Measurements from ENCODE around the gene CCDC92B. TPM values are rescaled to one million over a fixed set of nuclear protein-coding genes. Genes with fewer than 3 reads are reported as not detected.

CCDC92B gene
- total RNA-seq, 1 experiment from 2014 or later, result 15.2 TPM

DNA sequence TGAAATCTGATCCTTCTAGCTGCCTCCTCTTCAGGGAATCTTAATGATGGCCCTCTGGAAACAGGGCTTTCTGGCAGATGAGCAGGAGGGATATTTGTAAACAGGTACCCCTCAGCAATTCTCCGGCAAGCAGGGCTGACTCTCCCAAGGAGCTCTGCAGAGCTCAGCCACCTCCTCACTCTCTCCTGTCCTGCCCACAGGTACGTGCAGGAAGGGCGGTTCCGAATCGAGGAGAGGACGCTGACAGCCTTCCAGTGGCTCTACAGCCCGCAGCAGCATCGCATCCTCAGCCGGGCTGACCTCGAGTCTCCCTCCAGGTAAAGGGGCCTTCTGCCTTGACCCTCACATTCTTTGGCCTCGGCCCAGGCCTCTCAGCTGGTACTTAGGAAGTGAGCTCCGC, 20.7 kb upstream of the CCDC92B start:
- Mint-ChIP-seq H3K4me3 (no peak overlapping the region), H3K27ac (no peak overlapping the region), H3K36me3 (no peaks in the 10 kb centered on the region), H3K4me1 (0 out of 2 replicates have a peak, but pooled peaks cover 5% of the 10 kb centered on the region), H3K9me3 (no peaks in the 10 kb centered on the region), H3K27me3 (ENCODE audit: low read depth) (peaks cover 10% of the 10 kb centered on the region)
- ATAC-seq (peak; percentile 60), DNase-seq (ENCODE audit: low spot score) (no peak)
- TF ChIP-seq, protein P1, sequence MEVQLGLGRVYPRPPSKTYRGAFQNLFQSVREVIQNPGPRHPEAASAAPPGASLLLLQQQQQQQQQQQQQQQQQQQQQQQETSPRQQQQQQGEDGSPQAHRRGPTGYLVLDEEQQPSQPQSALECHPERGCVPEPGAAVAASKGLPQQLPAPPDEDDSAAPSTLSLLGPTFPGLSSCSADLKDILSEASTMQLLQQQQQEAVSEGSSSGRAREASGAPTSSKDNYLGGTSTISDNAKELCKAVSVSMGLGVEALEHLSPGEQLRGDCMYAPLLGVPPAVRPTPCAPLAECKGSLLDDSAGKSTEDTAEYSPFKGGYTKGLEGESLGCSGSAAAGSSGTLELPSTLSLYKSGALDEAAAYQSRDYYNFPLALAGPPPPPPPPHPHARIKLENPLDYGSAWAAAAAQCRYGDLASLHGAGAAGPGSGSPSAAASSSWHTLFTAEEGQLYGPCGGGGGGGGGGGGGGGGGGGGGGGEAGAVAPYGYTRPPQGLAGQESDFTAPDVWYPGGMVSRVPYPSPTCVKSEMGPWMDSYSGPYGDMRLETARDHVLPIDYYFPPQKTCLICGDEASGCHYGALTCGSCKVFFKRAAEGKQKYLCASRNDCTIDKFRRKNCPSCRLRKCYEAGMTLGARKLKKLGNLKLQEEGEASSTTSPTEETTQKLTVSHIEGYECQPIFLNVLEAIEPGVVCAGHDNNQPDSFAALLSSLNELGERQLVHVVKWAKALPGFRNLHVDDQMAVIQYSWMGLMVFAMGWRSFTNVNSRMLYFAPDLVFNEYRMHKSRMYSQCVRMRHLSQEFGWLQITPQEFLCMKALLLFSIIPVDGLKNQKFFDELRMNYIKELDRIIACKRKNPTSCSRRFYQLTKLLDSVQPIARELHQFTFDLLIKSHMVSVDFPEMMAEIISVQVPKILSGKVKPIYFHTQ (CRISPR knock-in tag; IDR thresholded peaks at IDR 0.05), result no peak
- CTCF ChIA-PET, result interaction anchor here (2.4 kb wide), 1 partner anchor 14 kb away, joined by 6 read pairs; no protein-coding TSS in a partner anchor
- POLR2A ChIA-PET, result no interaction called here

DNA sequence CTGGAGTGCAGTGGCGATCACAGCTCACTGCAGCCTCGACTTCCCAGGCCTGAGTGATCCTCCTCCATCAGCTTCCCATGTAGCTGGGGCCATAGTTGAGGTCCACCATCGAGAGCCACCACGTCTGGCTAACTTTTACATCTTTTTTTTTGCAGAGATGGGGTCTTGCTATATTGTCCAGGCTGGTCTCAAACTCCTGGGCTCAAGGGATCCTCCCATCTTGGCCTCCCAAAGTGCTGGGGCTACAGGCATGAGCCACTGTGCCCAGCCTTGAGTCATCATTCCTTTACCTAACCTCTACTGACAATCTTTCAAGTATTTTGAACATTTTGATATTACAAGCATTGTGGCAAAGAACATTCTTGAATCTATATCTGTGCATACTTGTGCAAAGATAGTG, 9.4 kb upstream of the CCDC92B start:
- ATAC-seq (no peak), DNase-seq (ENCODE audit: low spot score) (no peak)
- Mint-ChIP-seq H3K27me3 (ENCODE audit: low read depth) (peaks cover 30% of the 10 kb centered on the region), H3K4me1 (peaks cover 8% of the 10 kb centered on the region), H3K36me3 (no peaks in the 10 kb centered on the region), H3K9me3 (no peaks in the 10 kb centered on the region), H3K27ac (no peak overlapping the region), H3K4me3 (no peak overlapping the region)
- ChIA-PET CTCF (interaction anchor here (1.2 kb wide), 1 partner anchor 18 kb away, joined by 4 read pairs; no protein-coding TSS in a partner anchor), POLR2A (interaction anchor here (0.9 kb wide), 1 partner anchor 37 kb away, joined by 3 read pairs; no protein-coding TSS in a partner anchor)
- TF ChIP-seq ZNF121 (CRISPR knock-in tag; IDR thresholded peaks at IDR 0.05), result peak; percentile 88
- TF ChIP-seq, protein P2, sequence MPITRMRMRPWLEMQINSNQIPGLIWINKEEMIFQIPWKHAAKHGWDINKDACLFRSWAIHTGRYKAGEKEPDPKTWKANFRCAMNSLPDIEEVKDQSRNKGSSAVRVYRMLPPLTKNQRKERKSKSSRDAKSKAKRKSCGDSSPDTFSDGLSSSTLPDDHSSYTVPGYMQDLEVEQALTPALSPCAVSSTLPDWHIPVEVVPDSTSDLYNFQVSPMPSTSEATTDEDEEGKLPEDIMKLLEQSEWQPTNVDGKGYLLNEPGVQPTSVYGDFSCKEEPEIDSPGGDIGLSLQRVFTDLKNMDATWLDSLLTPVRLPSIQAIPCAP (CRISPR knock-in tag; IDR thresholded peaks at IDR 0.05), result no peak

DNA sequence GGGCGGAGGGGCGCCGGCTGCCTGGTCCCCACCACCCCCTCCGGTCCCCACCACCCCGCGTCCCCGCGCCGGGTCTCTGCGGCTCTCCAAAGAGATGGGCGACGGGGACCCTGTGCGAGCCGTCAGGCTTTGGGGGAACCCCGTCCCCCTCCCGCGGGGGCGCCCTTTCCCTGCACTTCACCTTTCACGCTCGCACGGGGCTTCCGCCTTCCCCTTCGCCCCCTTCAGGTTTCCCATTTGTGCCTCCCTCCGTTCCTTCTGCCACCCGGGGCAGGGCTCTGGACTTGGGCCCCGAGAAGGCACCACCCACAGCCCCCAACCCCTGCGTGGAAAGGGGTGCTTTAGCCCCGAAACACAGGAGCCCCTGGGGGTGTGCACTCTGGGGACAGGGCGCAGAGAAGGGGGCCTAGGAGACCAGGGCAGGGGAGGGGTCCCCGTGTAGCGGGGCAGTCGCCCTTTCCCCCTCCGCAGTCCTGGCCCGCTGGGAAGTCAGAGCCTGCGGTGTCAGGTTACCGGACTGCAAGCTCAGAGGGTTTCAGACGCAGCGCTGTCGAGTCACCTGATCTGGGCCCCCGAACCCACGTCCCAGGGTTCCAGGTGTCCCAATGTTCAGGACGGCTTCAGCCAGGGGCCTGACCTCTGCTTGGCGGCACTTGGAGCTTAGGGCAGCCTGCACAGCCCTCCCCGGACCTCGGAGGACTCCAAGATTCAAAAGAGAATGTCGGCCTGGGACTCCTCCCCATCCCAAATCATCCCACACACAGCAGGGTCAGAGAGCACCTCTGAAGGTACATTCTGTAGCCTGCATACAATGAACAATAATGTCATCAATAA, 6.7 kb upstream of the CCDC92B start:
- H3K27me3 Mint-ChIP-seq (ENCODE audit: low read depth), result peaks cover 37% of the 10 kb centered on the region
- H3K9me3 Mint-ChIP-seq, result no peaks in the 10 kb centered on the region
- H3K4me1 Mint-ChIP-seq, result peaks cover 17% of the 10 kb centered on the region
- no peaks in the 10 kb centered on the region for H3K36me3 Mint-ChIP-seq
- ChIA-PET POLR2A (interaction anchor here (0.6 to 0.7 kb wide), 2 partner anchors 18 to 20 kb away, joined by 3 read pairs; no protein-coding TSS in a partner anchor), CTCF (interaction anchor here (0.6 to 2.8 kb wide), 11 partner anchors 9 to 373 kb away, joined by 3 to 14 read pairs (median 5); no protein-coding TSS in a partner anchor)
- peak overlapping the region; percentile 75 for H3K4me3 Mint-ChIP-seq
- peak overlapping the region; percentile 91; the same call in 1 of the 2 replicates for H3K27ac Mint-ChIP-seq
- peak; percentile 87 for ATAC-seq
- DNase-seq (ENCODE audit: low spot score), result peak; percentile 82
- TF ChIP-seq ZNF219 (CRISPR knock-in tag; IDR thresholded peaks at IDR 0.05; ENCODE audit: borderline replicate concordance) (no peak), ESRRA (CRISPR knock-in tag; IDR thresholded peaks at IDR 0.05; ENCODE audit: borderline replicate concordance) (0 out of 2 replicates have a peak, but pooled peaks have one; percentile 49), ZNF317 (CRISPR knock-in tag; IDR thresholded peaks at IDR 0.05; ENCODE audit: borderline replicate concordance, low read depth) (no peak), ZNF121 (CRISPR knock-in tag; IDR thresholded peaks at IDR 0.05) (peak; percentile 61; the same call in 1 of the 2 replicates), ZNF423 (CRISPR knock-in tag; IDR thresholded peaks at IDR 0.05) (no peak; the same call in 1 of the 2 replicates), KAT7 (CRISPR knock-in tag; IDR thresholded peaks at IDR 0.05; ENCODE audit: borderline replicate concordance) (0 out of 2 replicates have a peak, but pooled peaks have one; percentile 36), ZNF138 (CRISPR knock-in tag; conservative IDR thresholded peaks at IDR 0.05) (0 out of 2 replicates have a peak, but pooled peaks have one; percentile 33), CBFB (CRISPR knock-in tag; IDR thresholded peaks at IDR 0.05; ENCODE audit: low read depth) (no peak), TEAD1 (CRISPR knock-in tag; IDR thresholded peaks at IDR 0.05) (peak; percentile 64), GRHL2 (CRISPR knock-in tag; IDR thresholded peaks at IDR 0.05; ENCODE audit: insufficient replicate concordance, severe bottlenecking) (no peak), ZNF396 (CRISPR knock-in tag; IDR thresholded peaks at IDR 0.05; ENCODE audit: borderline replicate concordance) (no peak)
- TF ChIP-seq, protein P3, sequence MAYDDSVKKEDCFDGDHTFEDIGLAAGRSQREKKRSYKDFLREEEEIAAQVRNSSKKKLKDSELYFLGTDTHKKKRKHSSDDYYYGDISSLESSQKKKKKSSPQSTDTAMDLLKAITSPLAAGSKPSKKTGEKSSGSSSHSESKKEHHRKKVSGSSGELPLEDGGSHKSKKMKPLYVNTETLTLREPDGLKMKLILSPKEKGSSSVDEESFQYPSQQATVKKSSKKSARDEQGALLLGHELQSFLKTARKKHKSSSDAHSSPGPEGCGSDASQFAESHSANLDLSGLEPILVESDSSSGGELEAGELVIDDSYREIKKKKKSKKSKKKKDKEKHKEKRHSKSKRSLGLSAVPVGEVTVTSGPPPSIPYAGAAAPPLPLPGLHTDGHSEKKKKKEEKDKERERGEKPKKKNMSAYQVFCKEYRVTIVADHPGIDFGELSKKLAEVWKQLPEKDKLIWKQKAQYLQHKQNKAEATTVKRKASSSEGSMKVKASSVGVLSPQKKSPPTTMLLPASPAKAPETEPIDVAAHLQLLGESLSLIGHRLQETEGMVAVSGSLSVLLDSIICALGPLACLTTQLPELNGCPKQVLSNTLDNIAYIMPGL (CRISPR knock-in tag; IDR thresholded peaks at IDR 0.05), result peak; percentile 55; the same call in 1 of the 2 replicates
- TF ChIP-seq, protein P4, sequence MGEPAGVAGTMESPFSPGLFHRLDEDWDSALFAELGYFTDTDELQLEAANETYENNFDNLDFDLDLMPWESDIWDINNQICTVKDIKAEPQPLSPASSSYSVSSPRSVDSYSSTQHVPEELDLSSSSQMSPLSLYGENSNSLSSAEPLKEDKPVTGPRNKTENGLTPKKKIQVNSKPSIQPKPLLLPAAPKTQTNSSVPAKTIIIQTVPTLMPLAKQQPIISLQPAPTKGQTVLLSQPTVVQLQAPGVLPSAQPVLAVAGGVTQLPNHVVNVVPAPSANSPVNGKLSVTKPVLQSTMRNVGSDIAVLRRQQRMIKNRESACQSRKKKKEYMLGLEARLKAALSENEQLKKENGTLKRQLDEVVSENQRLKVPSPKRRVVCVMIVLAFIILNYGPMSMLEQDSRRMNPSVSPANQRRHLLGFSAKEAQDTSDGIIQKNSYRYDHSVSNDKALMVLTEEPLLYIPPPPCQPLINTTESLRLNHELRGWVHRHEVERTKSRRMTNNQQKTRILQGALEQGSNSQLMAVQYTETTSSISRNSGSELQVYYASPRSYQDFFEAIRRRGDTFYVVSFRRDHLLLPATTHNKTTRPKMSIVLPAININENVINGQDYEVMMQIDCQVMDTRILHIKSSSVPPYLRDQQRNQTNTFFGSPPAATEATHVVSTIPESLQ (CRISPR knock-in tag; IDR thresholded peaks at IDR 0.05), result no peak
- TF ChIP-seq, protein P5, sequence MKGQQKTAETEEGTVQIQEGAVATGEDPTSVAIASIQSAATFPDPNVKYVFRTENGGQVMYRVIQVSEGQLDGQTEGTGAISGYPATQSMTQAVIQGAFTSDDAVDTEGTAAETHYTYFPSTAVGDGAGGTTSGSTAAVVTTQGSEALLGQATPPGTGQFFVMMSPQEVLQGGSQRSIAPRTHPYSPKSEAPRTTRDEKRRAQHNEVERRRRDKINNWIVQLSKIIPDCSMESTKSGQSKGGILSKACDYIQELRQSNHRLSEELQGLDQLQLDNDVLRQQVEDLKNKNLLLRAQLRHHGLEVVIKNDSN (CRISPR knock-in tag; IDR thresholded peaks at IDR 0.05), result peak; percentile 73

Data from WTC11 (cell line).